Large intestine (tissue), 3 donors: ENCODE data around the gene ARRB1. TPM values are rescaled to one million over a fixed set of nuclear protein-coding genes. Genes with fewer than 3 reads are reported as not detected.

Source experiments
- DNase-seq, 2 donors: peaks; one replicate each; pipeline versions ENCODE4 v3.0.0 to v3.0.0-alpha.2; 2013
- H3K27ac ChIP-seq: one replicate; pipeline ENCODE4 v1.5.1; 2013; ENCODE audit warnings: low read length
- H3K27me3 ChIP-seq: 2 replicates; pipeline ENCODE4 v1.6.1; 2013; ENCODE audit warnings: low read length; ENCODE audit not compliant: control insufficient read depth, insufficient read depth
- H3K36me3 ChIP-seq: 2 replicates; pipeline ENCODE4 v1.6.1; 2013; ENCODE audit warnings: low read length; ENCODE audit not compliant: control insufficient read depth, insufficient read depth
- H3K4me1 ChIP-seq: one replicate; pipeline ENCODE4 v1.6.1; 2013; ENCODE audit warnings: low read length; ENCODE audit not compliant: control insufficient read depth, insufficient read depth
- H3K4me3 ChIP-seq: one replicate; pipeline ENCODE4 v1.5.1; 2013; ENCODE audit warnings: low read length
- H3K9me3 ChIP-seq: one replicate; pipeline ENCODE4 v1.6.1; 2013; ENCODE audit warnings: mild to moderate bottlenecking, low read depth, low read length, moderate library complexity; ENCODE audit not compliant: control insufficient read depth
- WGBS: methylation state at CpG from one replicate; pipeline ENCODE4 v1.1.5; 2013; ENCODE audit warnings: low lambda C conversion rate; ENCODE audit not compliant: insufficient coverage; 5-methylcytosine and 5-hydroxymethylcytosine counted together
- polyA plus RNA-seq: library from polyadenylated mRNA; unstranded; fragments of 120-200 nt; gene quantifications from one replicate; pipeline ENCODE4 v1.2.1, GENCODE V29; 2013

The ARRB1 gene
- polyA plus RNA-seq, 1 donor: 26.9 TPM

GRCh38 chr11:75344761-75345454 lies 6.6 kb downstream of the ARRB1 start:
- DNase-seq: peak in 1 of 2 donors; percentile 47
- Histone ChIP-seq H3K9me3 (no peaks in the 10 kb centered on the region), H3K27me3 (no peaks in the 10 kb centered on the region), H3K4me1 (peaks cover 95% of the 10 kb centered on the region), H3K27ac (peak overlapping the region; percentile 91), H3K4me3 (no peak overlapping the region), H3K36me3 (peaks cover 14% of the 10 kb centered on the region)
- no CpG with 5 or more reads among the region's 11 CpGs for WGBS

DNA sequence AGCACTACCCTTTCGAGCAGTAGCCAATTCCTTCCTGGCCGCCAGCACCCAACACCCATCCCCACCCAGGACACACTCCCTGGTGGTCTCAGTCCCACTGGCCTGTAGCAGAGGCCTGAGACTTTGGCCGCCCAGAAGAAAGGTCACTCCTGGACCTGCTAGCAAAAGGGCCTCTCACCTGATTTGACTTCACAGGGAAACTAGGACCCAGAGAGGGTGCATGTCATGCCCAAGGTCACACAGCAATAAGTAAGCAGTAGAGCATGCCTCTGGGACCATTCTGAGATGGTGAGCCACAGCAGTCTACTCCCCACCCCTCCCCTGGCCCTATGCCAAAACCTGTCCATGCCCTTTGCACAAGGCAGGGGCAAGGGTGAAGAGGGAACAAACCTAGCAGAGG lies 7.3 kb downstream of the ARRB1 start:
- no peak for DNase-seq
- Histone ChIP-seq H3K27me3 (no peaks in the 10 kb centered on the region), H3K4me3 (no peak overlapping the region), H3K27ac (peak overlapping the region; percentile 91), H3K36me3 (peaks cover 14% of the 10 kb centered on the region), H3K4me1 (peaks cover 95% of the 10 kb centered on the region), H3K9me3 (no peaks in the 10 kb centered on the region)
- 100% methylated on average over 1 of the region's 3 CpGs for WGBS

DNA sequence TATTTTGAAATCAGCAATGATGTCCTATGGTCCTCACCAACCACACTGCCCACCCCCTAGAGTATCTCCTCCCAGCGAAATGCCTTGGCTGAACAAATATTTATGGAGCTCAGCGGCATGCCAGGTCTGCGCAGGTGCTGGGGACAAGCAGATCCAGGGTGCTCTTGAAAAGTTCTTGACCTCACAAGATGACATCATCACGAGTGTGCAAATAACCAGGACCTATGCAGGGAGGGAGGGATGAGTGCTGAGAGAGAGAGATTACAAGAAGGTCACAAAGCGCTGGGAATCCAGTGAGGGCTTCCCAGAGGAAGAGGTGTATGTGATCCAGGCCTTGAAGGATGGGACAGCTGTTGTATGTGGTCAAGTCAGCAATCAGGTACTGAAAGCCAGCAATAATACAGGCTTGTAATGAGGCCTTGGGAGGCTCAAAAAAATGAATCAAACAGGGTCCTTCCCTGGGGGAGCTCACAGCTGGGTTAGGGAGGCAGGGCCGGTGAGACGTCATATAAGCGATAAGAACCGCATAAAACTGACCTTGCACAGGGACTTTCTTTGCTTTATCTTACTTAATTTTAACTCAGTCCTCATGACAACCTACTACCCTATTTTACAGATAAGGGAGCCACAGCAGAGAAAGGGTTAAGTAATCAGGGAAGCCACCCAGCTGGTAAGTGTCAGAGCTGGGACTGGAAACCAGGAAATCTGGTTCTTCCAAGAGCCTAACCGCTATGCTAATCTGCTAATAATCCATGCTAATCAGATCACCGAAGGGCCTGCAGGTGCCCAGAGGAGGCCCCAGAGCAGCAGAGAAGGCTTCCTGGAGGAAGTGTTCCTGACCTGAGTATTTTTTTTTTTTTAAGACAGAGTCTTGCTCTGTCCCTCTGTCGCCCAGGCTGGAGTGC lies 8.2 kb downstream of the ARRB1 start:
- H3K4me3 ChIP-seq: no peak overlapping the region

DNA sequence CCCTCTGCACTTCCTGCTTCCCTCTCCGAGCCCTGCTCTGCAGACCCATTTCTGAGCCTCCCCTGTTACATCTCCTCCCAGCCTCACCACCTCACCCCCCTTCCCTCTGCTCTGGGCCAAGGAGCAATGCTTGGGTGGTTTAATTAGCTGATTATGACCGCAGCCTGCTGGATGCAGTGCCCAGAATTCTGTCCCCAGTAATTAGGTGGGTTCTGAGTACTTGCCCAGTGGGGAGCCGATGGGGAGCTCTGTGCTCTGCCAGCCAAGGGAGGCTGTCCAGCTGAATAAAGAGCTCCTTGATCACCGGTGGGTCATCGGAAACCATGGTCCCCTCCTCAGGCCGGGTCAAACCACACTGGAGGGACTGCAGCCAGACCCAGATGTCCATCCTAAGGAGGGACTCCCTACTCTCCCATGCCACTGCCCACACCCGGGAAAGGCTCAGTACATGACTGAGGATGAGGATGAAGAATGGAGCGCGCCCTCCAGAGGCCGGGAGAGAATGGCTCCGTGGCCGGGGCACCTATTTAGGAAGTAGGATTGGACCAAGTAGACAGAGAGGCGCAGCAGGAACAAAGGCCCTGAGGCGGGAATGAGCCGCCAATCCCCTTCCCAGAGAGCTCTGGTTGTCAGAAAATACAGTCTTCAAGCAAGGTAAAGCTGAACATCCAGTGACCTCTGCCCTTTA lies 9.1 kb downstream of the ARRB1 start:
- H3K36me3 ChIP-seq: peaks cover 6% of the 10 kb centered on the region
- peaks cover 99% of the 10 kb centered on the region for H3K4me1 ChIP-seq
- H3K9me3 ChIP-seq: no peaks in the 10 kb centered on the region
- no peak overlapping the region for H3K4me3 ChIP-seq
- peak overlapping the region; percentile 91 for H3K27ac ChIP-seq
- H3K27me3 ChIP-seq: no peaks in the 10 kb centered on the region
- no CpG with 5 or more reads among the region's 15 CpGs for WGBS
- no peak for DNase-seq

More for the DNA sequence above, 8.2 kb downstream of the ARRB1 start:
- H3K27ac ChIP-seq: peak overlapping the region; percentile 91
- no peaks in the 10 kb centered on the region for H3K9me3 ChIP-seq
- H3K4me1 ChIP-seq: peaks cover 99% of the 10 kb centered on the region
- WGBS: no CpG with 5 or more reads among the region's 12 CpGs
- H3K27me3 ChIP-seq: no peaks in the 10 kb centered on the region
- H3K36me3 ChIP-seq: peaks cover 9% of the 10 kb centered on the region
- peak in 1 of 2 donors; percentile 91 for DNase-seq

- Histone ChIP-seq H3K27ac (peak overlapping the region; percentile 91), H3K27me3 (no peaks in the 10 kb centered on the region), H3K9me3 (no peaks in the 10 kb centered on the region), H3K4me3 (no peak overlapping the region), H3K4me1 (peaks cover 99% of the 10 kb centered on the region), H3K36me3 (no peaks in the 10 kb centered on the region)
- DNase-seq: no peak
- no CpG with 5 or more reads among the region's 5 CpGs for WGBS
Observed at GRCh38 chr11:75341612-75342011, 9.8 kb downstream of the ARRB1 start.

DNA sequence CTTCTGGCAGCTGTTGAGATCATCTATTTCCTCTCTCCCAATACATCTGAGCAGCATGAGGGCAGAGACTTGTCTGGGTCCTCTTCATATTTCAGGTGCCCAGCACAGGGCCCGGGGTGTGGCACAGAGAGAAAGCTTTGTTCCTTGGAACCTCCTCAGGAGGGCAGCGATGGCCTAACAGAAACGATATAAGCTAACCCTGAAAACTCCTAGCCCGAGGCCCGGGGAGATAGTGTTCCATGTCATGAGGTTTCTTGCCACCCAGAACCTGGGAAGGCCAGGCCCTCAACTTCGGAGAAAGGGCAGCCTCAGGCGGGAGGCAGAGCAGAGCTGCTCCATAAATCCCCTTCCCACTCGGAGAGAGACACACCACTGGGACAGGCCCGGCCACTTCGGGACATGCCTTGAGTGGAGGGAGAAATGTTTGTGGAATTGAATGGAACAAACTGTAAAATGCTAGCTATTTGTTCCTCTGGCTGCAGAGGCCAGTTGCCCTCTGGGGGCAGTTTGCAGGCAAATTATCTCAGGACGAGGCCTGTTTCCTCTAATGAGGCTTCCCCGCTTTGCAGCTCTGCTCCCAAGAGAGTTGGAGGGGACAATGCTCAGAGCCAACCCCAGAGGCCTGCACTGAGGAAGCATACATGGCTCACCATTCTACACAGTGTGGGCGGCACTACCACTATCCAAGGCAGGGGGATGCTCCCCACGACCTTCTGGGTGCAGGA lies 11.6 kb downstream of the ARRB1 start:
- Histone ChIP-seq H3K4me1 (peaks cover 91% of the 10 kb centered on the region), H3K9me3 (no peaks in the 10 kb centered on the region), H3K4me3 (no peak overlapping the region), H3K27me3 (no peaks in the 10 kb centered on the region), H3K27ac (peak overlapping the region; percentile 91), H3K36me3 (peaks cover 4% of the 10 kb centered on the region)
- WGBS: no CpG with 5 or more reads among the region's 14 CpGs
- DNase-seq: no peak

DNA sequence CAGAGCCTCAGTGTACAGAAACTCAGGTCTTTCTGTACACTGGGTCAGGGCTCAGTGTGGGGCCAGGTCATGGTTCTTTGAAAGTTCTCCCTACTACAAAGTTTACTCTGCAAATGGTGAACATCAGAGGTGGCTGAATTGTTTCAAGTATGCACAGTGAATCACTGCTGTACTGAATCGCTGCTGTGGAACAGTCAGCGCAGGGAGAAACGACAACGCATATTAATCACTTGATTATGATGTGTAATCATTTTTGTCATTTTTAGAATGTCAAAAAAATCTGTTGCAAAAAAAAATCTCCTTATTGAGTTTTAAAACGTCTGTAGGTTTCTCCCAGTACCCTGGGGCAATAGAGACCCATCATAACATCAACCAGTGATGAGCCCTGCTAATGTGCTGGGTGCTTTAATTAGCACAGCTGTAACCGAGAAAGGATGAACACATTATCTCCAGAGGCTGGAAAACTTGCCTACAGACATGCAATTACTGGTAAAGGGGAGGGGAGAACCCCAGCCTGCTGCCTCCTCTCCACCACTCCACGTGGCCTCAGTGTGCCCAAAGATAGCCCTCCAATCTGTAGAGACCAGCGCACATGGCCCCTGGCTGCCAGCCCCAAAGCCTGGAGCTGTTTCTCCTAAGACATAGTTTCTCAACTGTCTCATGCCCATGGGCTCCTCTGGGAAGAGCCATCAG lies 12.8 kb downstream of the ARRB1 start:
- peaks cover 88% of the 10 kb centered on the region for H3K4me1 ChIP-seq
- peak overlapping the region; percentile 91 for H3K27ac ChIP-seq
- peak in 1 of 2 donors; percentile 3 for DNase-seq
- H3K4me3 ChIP-seq: no peak overlapping the region
- H3K9me3 ChIP-seq: no peaks in the 10 kb centered on the region
- peaks cover 4% of the 10 kb centered on the region for H3K36me3 ChIP-seq
- WGBS: 69% methylated on average over 3 of the region's 8 CpGs
- H3K27me3 ChIP-seq: no peaks in the 10 kb centered on the region

DNA sequence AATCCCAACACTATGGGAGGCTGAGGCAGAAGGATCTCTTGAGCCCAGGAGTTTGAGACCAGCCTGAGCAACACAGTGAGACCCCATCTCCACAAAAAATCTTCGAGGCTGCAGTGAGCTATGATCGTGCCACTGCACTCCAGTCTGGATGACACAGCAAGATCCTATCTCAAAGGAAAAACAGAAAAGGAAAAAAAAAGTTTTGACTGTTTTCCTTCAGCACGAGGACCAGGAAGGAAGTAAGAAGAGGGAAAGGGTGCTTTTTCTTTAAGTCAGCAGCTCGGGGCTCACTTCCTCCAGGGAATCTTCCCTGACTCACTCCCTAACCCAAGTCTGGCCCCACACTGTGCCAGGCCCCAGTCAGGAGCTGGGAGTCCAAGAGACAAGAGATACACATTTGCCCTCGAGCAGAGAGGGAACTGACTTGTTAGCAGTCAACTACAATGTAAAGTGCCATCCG lies 14.2 kb downstream of the ARRB1 start:
- Histone ChIP-seq H3K9me3 (no peaks in the 10 kb centered on the region), H3K27me3 (no peaks in the 10 kb centered on the region), H3K27ac (peak overlapping the region; percentile 74), H3K36me3 (peaks cover 6% of the 10 kb centered on the region), H3K4me1 (peaks cover 76% of the 10 kb centered on the region), H3K4me3 (no peak overlapping the region)
- WGBS: no CpG with 5 or more reads among the region's 6 CpGs
- peak; percentile 84 to 89 for DNase-seq

- DNase-seq: no peak
- no peak overlapping the region for H3K27ac ChIP-seq
- H3K4me3 ChIP-seq: no peak overlapping the region
- no CpG with 5 or more reads among the region's 11 CpGs for WGBS
- H3K27me3 ChIP-seq: no peaks in the 10 kb centered on the region
- H3K9me3 ChIP-seq: no peaks in the 10 kb centered on the region
- H3K4me1 ChIP-seq: peaks cover 64% of the 10 kb centered on the region
- H3K36me3 ChIP-seq: peaks cover 6% of the 10 kb centered on the region
Observed at GRCh38 chr11:75334976-75335375, 16.5 kb downstream of the ARRB1 start.
